ENCODE results near the gene LRSAM1. TPM values are rescaled to one million over a fixed set of nuclear protein-coding genes. Genes with fewer than 3 reads are reported as not detected.

Gene LRSAM1
- total RNA-seq, 6 donors from 2014 or later: 12.9 to 77.5 (median 25.4) TPM

DNA sequence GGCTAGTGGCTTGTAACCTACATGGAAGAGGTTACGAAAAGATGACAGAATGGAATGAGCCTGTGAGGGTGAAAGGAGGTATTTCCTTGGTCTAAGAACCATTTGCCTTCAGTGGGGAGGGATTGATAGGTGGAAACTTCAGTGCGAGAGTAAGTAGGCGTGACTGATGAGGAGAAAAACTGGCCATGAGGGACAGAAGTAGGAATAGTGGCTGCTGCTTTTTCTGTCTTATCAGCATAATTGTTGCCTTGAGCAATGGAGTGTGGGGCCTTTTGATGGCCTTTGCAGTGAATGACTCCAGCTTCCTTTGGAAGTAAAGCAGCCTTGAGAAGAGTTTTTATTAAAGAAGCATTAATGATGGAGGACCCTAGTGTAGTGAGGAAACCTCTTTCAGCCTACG, 36.2 kb upstream of the LRSAM1 start:
- no peaks in the 10 kb centered on the region for H3K4me1 ChIP-seq
- WGBS, 2 donors: 89 to 90% methylated on average over 4 of the region's 4 CpGs
- H3K36me3 ChIP-seq: no peaks in the 10 kb centered on the region
- ATAC-seq (ENCODE audit: low FRiP score in 2 of 2) (no peak), DNase-seq (no peak)
- no peak overlapping the region for H3K4me3 ChIP-seq
- no peaks in the 10 kb centered on the region for H3K9me3 ChIP-seq
- no peak overlapping the region for H3K27ac ChIP-seq
- no peak for TF ChIP-seq POLR2AphosphoS5 (IDR thresholded peaks at IDR 0.05)
- TF ChIP-seq, protein P1, sequence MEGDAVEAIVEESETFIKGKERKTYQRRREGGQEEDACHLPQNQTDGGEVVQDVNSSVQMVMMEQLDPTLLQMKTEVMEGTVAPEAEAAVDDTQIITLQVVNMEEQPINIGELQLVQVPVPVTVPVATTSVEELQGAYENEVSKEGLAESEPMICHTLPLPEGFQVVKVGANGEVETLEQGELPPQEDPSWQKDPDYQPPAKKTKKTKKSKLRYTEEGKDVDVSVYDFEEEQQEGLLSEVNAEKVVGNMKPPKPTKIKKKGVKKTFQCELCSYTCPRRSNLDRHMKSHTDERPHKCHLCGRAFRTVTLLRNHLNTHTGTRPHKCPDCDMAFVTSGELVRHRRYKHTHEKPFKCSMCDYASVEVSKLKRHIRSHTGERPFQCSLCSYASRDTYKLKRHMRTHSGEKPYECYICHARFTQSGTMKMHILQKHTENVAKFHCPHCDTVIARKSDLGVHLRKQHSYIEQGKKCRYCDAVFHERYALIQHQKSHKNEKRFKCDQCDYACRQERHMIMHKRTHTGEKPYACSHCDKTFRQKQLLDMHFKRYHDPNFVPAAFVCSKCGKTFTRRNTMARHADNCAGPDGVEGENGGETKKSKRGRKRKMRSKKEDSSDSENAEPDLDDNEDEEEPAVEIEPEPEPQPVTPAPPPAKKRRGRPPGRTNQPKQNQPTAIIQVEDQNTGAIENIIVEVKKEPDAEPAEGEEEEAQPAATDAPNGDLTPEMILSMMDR (IDR thresholded peaks at IDR 0.05): no peak
- TF ChIP-seq POLR2A (IDR thresholded peaks at IDR 0.05): no peak
- TF ChIP-seq EP300 (IDR thresholded peaks at IDR 0.05): no peak
- H3K27me3 ChIP-seq: no peaks in the 10 kb centered on the region

DNA sequence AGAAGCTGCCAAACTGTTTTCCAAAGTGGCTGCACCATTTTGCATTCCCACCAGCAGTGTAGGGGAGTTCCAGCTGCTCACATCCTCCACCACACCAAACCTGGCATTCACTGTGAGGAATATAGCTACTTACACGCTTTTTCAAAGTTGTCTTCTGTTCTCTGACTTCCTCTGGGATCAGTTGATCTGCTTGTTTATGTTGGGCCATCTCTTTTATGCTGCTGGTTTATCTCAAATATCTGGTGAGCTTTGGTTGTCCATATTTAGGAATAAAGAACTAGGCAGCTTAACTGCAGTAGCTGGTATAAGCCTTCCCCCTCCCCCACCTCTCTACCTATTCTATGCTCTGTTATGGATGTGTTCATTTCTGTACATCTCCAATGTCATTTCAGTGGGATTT, 35.7 kb upstream of the LRSAM1 start:
- WGBS, 2 donors: 70 to 76% methylated on average over 1 of the region's 1 CpG
- H3K4me1 ChIP-seq: no peaks in the 10 kb centered on the region

DNA sequence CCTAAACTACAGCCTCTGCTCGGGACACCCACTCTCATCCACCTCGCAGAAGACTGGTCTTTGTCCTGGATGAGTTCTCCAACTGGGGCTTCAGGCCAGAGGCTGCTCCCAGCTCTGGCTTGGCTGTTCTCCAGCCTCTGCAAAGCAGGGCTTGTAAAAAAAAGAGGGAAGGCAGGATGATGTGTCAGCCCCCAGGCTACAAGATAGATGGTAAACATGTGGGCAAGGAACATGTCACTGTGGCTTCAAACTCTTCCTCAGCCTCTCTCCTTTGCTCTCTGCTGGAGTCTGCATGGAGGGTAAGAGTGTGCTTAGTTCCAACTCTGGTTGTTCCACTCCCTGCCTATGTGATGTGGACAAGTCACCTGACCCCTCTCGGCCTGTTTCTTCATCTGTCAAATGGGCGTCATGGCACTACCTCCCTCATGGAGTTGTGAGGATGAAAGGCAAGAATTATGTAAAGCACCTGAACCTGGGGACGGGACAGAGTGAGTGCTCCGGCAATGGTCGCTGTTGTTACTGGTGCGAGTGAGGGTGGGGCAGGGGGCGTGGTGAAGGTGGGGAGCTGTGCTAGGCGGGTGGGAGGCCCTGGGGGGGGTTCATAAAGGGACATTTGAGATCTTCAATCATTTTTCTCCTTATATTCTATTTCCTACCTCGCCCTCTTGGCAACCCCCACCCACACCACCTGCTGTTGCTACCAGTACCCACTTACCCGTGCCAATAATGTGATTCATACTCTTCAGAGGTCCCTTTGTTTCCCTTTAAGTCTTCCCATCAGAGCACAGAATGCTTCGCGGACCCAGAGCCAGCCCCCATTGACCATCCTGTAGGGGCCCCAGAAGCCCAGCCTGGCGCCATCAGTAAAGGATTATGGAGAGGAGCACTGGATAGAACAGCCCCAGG, 33.9 kb upstream of the LRSAM1 start:
- no peaks in the 10 kb centered on the region for H3K27me3 ChIP-seq
- no peaks in the 10 kb centered on the region for H3K9me3 ChIP-seq
- DNase-seq: no peak
- no peak for TF ChIP-seq EP300 (IDR thresholded peaks at IDR 0.05)
- TF ChIP-seq POLR2A (IDR thresholded peaks at IDR 0.05): no peak
- TF ChIP-seq, protein P1 (IDR thresholded peaks at IDR 0.05): no peak
- TF ChIP-seq POLR2AphosphoS5 (IDR thresholded peaks at IDR 0.05): no peak
- H3K27ac ChIP-seq: no peak overlapping the region
- peak in 1 of 2 donors; percentile 30 for ATAC-seq (ENCODE audit: low FRiP score in 2 of 2)
- peaks cover 0 to 5% (median 2%) of the 10 kb centered on the region in 4 donors for H3K4me1 ChIP-seq
- H3K4me3 ChIP-seq: no peak overlapping the region
- no peaks in the 10 kb centered on the region for H3K36me3 ChIP-seq
- WGBS, 2 donors: 80 to 83% methylated on average over 15 of the region's 15 CpGs

More for the DNA sequence above, 35.7 kb upstream of the LRSAM1 start:
- no peaks in the 10 kb centered on the region for H3K27me3 ChIP-seq
- no peak overlapping the region for H3K27ac ChIP-seq
- no peaks in the 10 kb centered on the region for H3K36me3 ChIP-seq
- ATAC-seq (ENCODE audit: low FRiP score in 2 of 2) (no peak), DNase-seq (no peak)
- no peaks in the 10 kb centered on the region for H3K9me3 ChIP-seq
- H3K4me3 ChIP-seq: no peak overlapping the region
- TF ChIP-seq, protein P1 (IDR thresholded peaks at IDR 0.05): no peak
- TF ChIP-seq EP300 (IDR thresholded peaks at IDR 0.05) (no peak), POLR2A (IDR thresholded peaks at IDR 0.05) (no peak), POLR2AphosphoS5 (IDR thresholded peaks at IDR 0.05) (no peak)

DNA sequence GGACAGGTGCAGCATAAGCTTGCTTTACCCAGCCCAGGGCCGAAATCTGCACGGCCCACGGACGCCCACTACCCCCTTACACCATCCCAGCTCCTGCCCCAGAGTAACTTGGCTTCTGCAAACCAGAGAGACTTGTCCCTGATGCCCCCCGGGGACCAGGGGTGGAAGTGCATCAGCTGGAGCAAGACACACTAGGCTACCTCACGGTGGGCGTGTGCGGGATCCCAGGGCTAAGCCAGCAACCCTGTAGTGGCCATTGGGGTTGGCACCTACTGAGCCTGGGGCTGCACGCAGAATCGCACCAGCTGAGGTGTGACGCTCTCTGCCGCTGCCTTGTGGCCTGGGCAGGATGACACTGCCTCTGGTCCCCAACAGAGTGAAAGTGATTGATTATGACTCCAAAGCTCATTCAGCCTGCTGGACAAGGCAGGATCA, 33.3 kb upstream of the LRSAM1 start:
- TF ChIP-seq, protein P1 (IDR thresholded peaks at IDR 0.05): peak in 3 of 6 experiments; percentile 10 to 33 (median 28)
- TF ChIP-seq POLR2AphosphoS5 (IDR thresholded peaks at IDR 0.05): no peak
- 66% methylated on average over 12 of the region's 12 CpGs; no CpG with 5 or more reads in 1 of the 2 donors for WGBS, 2 donors
- ATAC-seq (ENCODE audit: low FRiP score in 2 of 2) (peak; percentile 30 to 38), DNase-seq (peak in 1 of 2 donors; percentile 36)
- Histone ChIP-seq H3K9me3 (no peaks in the 10 kb centered on the region), H3K27me3 (no peaks in the 10 kb centered on the region), H3K4me3 (no peak overlapping the region), H3K36me3 (no peaks in the 10 kb centered on the region), H3K27ac (no peak overlapping the region), H3K4me1 (peaks cover 6 to 12% (median 9%) of the 10 kb centered on the region in 4 donors)

Measured in upper lobe of left lung (tissue), 6 donors.